RWPE1 (cell line): ENCODE results near the gene ZNF208.
"Not testable (repeated sequence)": the region's sequence is repeated elsewhere in the genome, so short reads cannot be mapped to it uniquely, and the experiment has no call there.

ENCODE experiments used
- CTCF ChIA-PET: fragments of 350-600 bp; sonication (Branson Sonifier 250); formaldehyde crosslinking; extraction: SDS; loops from one replicate; lab custom pipeline; 2021; lab: Yijun Ruan, JAX
- POLR2A ChIA-PET: fragments of 400-600 bp; formaldehyde crosslinking; extraction: SDS; loops from one replicate; lab custom pipeline; 2020; ENCODE audit warnings: antibody characterized with exemption; ENCODE audit not compliant: low non-redundant PET; lab: Yijun Ruan, JAX
- DNase-seq: peaks from one replicate; pipeline ENCODE4 v3.0.0; 2012; ENCODE audit warnings: low spot score
- H3K27ac ChIP-seq: fragments of 450-650 bp; 2 replicates; pipeline ENCODE4 v1.5.1; 2017
- CTCF ChIP-seq: fragments of 450-650 bp; conservative IDR thresholded peaks from 2 replicates; pipeline ENCODE4 v1.5.1; 2017; ENCODE audit warnings: low read depth, mild to moderate bottlenecking

Gene ZNF208

GRCh38 chr19:22010437-22011143 is at the start of gene ZNF208:
Gene ZNF208, minus strand, starts transcription at chr19:22010943. Its CDS starts 149 bp downstream, at chr19:22010794.
- POLR2A ChIA-PET, CTCF ChIA-PET, H3K27ac ChIP-seq, DNase-seq: not testable (repeated sequence)

- no peak overlapping the region for H3K27ac ChIP-seq
- DNase-seq: no peak
- POLR2A ChIA-PET: no interaction called here
- CTCF ChIA-PET: no interaction called here
- TF ChIP-seq CTCF: no peak
Measured at GRCh38 chr19:22052644-22053013, 41.9 kb upstream of the ZNF208 start.

- H3K27ac ChIP-seq, POLR2A ChIA-PET, CTCF ChIA-PET, DNase-seq: not testable (repeated sequence)
Measured at GRCh38 chr19:22041151-22041550, 30.4 kb upstream of the ZNF208 start.

GRCh38 chr19:22030680-22031079 is 19.9 kb upstream of the ZNF208 start:
- H3K27ac ChIP-seq: no peak overlapping the region
- no peak for TF ChIP-seq CTCF
- CTCF ChIA-PET: no interaction called here
- POLR2A ChIA-PET: no interaction called here
- DNase-seq: no peak

GRCh38 chr19:22026687-22027086 is 15.9 kb upstream of the ZNF208 start:
- no peak for TF ChIP-seq CTCF
- DNase-seq: no peak
- ChIA-PET POLR2A (no interaction called here), CTCF (no interaction called here)
- H3K27ac ChIP-seq: no peak overlapping the region

GRCh38 chr19:22025539-22025938 is 14.8 kb upstream of the ZNF208 start:
- POLR2A ChIA-PET, H3K27ac ChIP-seq, CTCF ChIA-PET: not testable (repeated sequence)

GRCh38 chr19:21970466-21970865 is 40.3 kb downstream of the ZNF208 start:
- POLR2A ChIA-PET: no interaction called here
- DNase-seq: no peak
- no peak for TF ChIP-seq CTCF
- CTCF ChIA-PET: no interaction called here
- no peak overlapping the region for H3K27ac ChIP-seq

More at GRCh38 chr19:22025539-22025938, 14.8 kb upstream of the ZNF208 start:
- DNase-seq: not testable (repeated sequence)

- POLR2A ChIA-PET: no interaction called here
- DNase-seq: no peak
- CTCF ChIA-PET: no interaction called here
- no peak for TF ChIP-seq CTCF
- no peak overlapping the region for H3K27ac ChIP-seq
Measured at GRCh38 chr19:21947775-21948174, 63.0 kb downstream of the ZNF208 start.
